HepG2 (cell line): Measurements from ENCODE around the gene SAMD14. TPM values are rescaled to one million over a fixed set of nuclear protein-coding genes. Genes with fewer than 3 reads are reported as not detected.

ENCODE experiments used
- ASH2L ChIP-seq: fragments of 300-600, 200-600 bp; sonication (generic); IDR thresholded peaks from 2 replicates; pipeline ENCODE4 v1.7.0; 2017; ENCODE audit warnings: low read depth, mild to moderate bottlenecking, moderate library complexity, mixed read lengths, low read length; ENCODE audit not compliant: insufficient read length
- HCFC1 ChIP-seq: fragments of 150-350 bp; IDR thresholded peaks from 2 replicates; pipeline ENCODE4 v1.6.1; 2014; ENCODE audit warnings: low read depth, low read length
- KDM5A ChIP-seq: fragments of 200-600 bp; sonication (generic); IDR thresholded peaks from 2 replicates; pipeline ENCODE4 v1.7.0; 2018; ENCODE audit warnings: antibody characterized with exemption, mild to moderate bottlenecking, low read length, borderline replicate concordance
- KDM5B ChIP-seq: sonication (generic); formaldehyde crosslinking; IDR thresholded peaks from 2 replicates; pipeline ENCODE4 v1.4.0; 2020; ENCODE audit warnings: missing genetic modification reagents, mild to moderate bottlenecking, borderline replicate concordance
- KLF13 ChIP-seq: sonication (generic); formaldehyde crosslinking; IDR thresholded peaks from 2 replicates; pipeline ENCODE4 v1.4.0; 2020; ENCODE audit warnings: mild to moderate bottlenecking, missing genetic modification reagents
- NFE2 ChIP-seq: sonication (generic); formaldehyde crosslinking; IDR thresholded peaks from 2 replicates; pipeline ENCODE4 v1.4.0; 2020; ENCODE audit warnings: missing genetic modification reagents
- RBM22 ChIP-seq: fragments of 200-400 bp; formaldehyde crosslinking; optimal IDR thresholded peaks from 2 replicates; pipeline ENCODE3; 2017; ENCODE audit warnings: mild to moderate bottlenecking, low read length, moderate library complexity
- ZNF20 ChIP-seq: sonication (generic); formaldehyde crosslinking; IDR thresholded peaks from 2 replicates; pipeline ENCODE4 v1.4.0; 2020; ENCODE audit warnings: mild to moderate bottlenecking, moderate library complexity, missing genetic modification reagents
- ZNF33A ChIP-seq: sonication (generic); formaldehyde crosslinking; IDR thresholded peaks from 2 replicates; pipeline ENCODE4 v1.5.1; 2020; ENCODE audit warnings: missing genetic modification reagents, mild to moderate bottlenecking, moderate library complexity, borderline replicate concordance
- ZNF709 ChIP-seq: sonication (generic); formaldehyde crosslinking; IDR thresholded peaks from 2 replicates; pipeline ENCODE4 v1.5.0; 2020; ENCODE audit warnings: mild to moderate bottlenecking, missing genetic modification reagents
- ZSCAN30 ChIP-seq: sonication (generic); formaldehyde crosslinking; IDR thresholded peaks from 2 replicates; pipeline ENCODE4 v1.5.0; 2020; ENCODE audit warnings: mild to moderate bottlenecking, missing genetic modification reagents
- polyA plus RNA-seq, 8 experiments: library from polyadenylated mRNA; depleted of rRNA in 3 of 8; stranded (reverse) in 7 of 8; unstranded in 1 of 8; fragments of >200 nt; fragmentation: Illumina TruSeq in 4 of 8; extraction: Trizol in 4 of 8; gene quantifications; 2 replicates each; pipeline versions ENCODE4 v1.2.1 to v1.2.3, GENCODE V29; 2011 to 2016; ENCODE audit warnings: low read depth in 4 of 8, missing spikeins in 1 of 8, mixed read lengths in 1 of 8; ENCODE audit not compliant: insufficient read depth in 1 of 8
- total RNA-seq, 5 experiments: library from RNA; depleted of rRNA; stranded (reverse); fragments of >200 nt; fragmentation: Illumina TruSeq; extraction: Trizol; gene quantifications; 2 replicates each; pipeline ENCODE4 v1.2.3, GENCODE V29; 2016; ENCODE audit warnings: low read depth in 1 of 5
- TF ChIP-seq, protein P1 (sequence below): sonication (generic); formaldehyde crosslinking; IDR thresholded peaks from 2 replicates; pipeline ENCODE4 v1.8.1; 2023; ENCODE audit warnings: mild to moderate bottlenecking, missing genetic modification reagents
- TF ChIP-seq, protein P2 (sequence below): conservative IDR thresholded peaks from 2 replicates; pipeline ENCODE4 v1.6.1; 2018; ENCODE audit warnings: missing genetic modification reagents
- TF ChIP-seq, protein P3 (sequence below): sonication (generic); formaldehyde crosslinking; IDR thresholded peaks from 2 replicates; pipeline ENCODE4 v1.4.0; 2020; ENCODE audit warnings: mild to moderate bottlenecking, missing genetic modification reagents
- TF ChIP-seq, protein P4 (sequence below): sonication (generic); formaldehyde crosslinking; IDR thresholded peaks from 2 replicates; pipeline ENCODE4 v1.4.0; 2020; ENCODE audit warnings: missing genetic modification reagents
- TF ChIP-seq, protein P5 (sequence below): sonication (generic); formaldehyde crosslinking; conservative IDR thresholded peaks from 2 replicates; pipeline ENCODE4 v1.8.0; 2022; ENCODE audit warnings: mild to moderate bottlenecking, moderate library complexity, missing genetic modification reagents

SAMD14 gene
- total and polyA plus RNA-seq, 2 of the 13 experiments (the other 11 are each of a cell fraction or from before 2014, with no cell fraction given) = 0.07 to 0.22 TPM

DNA sequence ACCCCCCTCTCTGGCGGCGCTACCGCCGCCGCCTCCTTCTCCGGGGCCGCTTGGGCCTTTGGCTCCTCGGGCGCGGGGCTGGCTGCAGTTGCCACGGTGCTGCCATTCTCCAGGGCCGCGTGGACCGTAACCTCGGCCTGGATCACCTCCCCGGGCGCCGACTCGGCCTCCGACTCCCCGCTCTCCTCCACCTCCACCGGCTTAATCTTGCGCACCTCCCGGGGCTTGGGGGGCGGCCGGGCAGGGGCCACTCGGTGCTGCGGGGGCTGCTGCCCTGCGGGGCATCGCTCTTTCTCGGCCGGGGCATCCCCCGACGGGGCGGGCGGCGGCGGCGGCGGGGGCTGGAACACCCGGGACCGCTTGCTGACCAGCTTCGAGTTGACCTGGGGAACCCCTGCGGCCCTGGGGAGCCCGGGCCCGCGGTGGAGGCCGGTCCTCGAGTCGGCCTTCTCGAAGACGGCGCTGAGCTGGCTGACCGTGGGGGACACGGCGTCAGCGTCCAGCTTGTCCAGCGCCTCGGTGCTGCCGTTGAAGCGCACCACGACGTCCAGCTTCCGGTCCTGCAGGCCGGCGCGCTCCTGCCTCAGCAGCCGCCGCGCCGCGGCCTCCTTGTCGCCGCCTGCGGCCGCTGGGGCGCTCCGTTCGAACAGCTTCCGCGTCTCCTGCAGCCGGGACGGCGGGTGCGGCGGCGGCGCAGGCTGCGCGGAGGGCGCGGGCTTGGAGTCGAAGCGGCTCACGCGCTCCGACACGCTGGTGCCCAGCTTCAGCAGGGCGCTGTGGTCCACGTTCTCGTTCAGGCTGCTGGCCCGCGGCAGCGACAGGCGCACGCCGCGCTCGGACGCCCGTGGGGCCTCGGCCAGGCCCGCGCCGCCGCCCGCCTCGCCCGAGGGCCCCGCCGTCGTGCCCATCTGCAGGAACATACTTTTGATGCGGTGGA is 19.7 kb upstream of the SAMD14 start (continued):
- TF ChIP-seq, protein P1, sequence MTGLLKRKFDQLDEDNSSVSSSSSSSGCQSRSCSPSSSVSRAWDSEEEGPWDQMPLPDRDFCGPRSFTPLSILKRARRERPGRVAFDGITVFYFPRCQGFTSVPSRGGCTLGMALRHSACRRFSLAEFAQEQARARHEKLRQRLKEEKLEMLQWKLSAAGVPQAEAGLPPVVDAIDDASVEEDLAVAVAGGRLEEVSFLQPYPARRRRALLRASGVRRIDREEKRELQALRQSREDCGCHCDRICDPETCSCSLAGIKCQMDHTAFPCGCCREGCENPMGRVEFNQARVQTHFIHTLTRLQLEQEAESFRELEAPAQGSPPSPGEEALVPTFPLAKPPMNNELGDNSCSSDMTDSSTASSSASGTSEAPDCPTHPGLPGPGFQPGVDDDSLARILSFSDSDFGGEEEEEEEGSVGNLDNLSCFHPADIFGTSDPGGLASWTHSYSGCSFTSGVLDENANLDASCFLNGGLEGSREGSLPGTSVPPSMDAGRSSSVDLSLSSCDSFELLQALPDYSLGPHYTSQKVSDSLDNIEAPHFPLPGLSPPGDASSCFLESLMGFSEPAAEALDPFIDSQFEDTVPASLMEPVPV (CRISPR knock-in tag) = no peak; the same call in 1 of the 2 replicates
- TF ChIP-seq, protein P2, sequence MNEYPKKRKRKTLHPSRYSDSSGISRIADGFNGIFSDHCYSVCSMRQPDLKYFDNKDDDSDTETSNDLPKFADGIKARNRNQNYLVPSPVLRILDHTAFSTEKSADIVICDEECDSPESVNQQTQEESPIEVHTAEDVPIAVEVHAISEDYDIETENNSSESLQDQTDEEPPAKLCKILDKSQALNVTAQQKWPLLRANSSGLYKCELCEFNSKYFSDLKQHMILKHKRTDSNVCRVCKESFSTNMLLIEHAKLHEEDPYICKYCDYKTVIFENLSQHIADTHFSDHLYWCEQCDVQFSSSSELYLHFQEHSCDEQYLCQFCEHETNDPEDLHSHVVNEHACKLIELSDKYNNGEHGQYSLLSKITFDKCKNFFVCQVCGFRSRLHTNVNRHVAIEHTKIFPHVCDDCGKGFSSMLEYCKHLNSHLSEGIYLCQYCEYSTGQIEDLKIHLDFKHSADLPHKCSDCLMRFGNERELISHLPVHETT (CRISPR knock-in tag) = peak; percentile 54; the same call in 1 of the 2 replicates
- TF ChIP-seq, protein P3, sequence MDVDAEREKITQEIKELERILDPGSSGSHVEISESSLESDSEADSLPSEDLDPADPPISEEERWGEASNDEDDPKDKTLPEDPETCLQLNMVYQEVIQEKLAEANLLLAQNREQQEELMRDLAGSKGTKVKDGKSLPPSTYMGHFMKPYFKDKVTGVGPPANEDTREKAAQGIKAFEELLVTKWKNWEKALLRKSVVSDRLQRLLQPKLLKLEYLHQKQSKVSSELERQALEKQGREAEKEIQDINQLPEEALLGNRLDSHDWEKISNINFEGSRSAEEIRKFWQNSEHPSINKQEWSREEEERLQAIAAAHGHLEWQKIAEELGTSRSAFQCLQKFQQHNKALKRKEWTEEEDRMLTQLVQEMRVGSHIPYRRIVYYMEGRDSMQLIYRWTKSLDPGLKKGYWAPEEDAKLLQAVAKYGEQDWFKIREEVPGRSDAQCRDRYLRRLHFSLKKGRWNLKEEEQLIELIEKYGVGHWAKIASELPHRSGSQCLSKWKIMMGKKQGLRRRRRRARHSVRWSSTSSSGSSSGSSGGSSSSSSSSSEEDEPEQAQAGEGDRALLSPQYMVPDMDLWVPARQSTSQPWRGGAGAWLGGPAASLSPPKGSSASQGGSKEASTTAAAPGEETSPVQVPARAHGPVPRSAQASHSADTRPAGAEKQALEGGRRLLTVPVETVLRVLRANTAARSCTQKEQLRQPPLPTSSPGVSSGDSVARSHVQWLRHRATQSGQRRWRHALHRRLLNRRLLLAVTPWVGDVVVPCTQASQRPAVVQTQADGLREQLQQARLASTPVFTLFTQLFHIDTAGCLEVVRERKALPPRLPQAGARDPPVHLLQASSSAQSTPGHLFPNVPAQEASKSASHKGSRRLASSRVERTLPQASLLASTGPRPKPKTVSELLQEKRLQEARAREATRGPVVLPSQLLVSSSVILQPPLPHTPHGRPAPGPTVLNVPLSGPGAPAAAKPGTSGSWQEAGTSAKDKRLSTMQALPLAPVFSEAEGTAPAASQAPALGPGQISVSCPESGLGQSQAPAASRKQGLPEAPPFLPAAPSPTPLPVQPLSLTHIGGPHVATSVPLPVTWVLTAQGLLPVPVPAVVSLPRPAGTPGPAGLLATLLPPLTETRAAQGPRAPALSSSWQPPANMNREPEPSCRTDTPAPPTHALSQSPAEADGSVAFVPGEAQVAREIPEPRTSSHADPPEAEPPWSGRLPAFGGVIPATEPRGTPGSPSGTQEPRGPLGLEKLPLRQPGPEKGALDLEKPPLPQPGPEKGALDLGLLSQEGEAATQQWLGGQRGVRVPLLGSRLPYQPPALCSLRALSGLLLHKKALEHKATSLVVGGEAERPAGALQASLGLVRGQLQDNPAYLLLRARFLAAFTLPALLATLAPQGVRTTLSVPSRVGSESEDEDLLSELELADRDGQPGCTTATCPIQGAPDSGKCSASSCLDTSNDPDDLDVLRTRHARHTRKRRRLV (CRISPR knock-in tag) = no peak
- TF ChIP-seq KDM5B (CRISPR knock-in tag) (peak; percentile 80; the same call in 1 of the 2 replicates), KLF13 (no peak), ZSCAN30 (CRISPR knock-in tag) (no peak), ZNF709 (CRISPR knock-in tag) (no peak; the same call in 1 of the 2 replicates), KDM5A (no peak), ZNF20 (CRISPR knock-in tag) (no peak), ASH2L (no peak), RBM22 (no peak), ZNF33A (no peak), NFE2 (no peak), HCFC1 (no peak)
- TF ChIP-seq, protein P4, sequence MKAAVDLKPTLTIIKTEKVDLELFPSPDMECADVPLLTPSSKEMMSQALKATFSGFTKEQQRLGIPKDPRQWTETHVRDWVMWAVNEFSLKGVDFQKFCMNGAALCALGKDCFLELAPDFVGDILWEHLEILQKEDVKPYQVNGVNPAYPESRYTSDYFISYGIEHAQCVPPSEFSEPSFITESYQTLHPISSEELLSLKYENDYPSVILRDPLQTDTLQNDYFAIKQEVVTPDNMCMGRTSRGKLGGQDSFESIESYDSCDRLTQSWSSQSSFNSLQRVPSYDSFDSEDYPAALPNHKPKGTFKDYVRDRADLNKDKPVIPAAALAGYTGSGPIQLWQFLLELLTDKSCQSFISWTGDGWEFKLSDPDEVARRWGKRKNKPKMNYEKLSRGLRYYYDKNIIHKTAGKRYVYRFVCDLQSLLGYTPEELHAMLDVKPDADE = peak; percentile 53; the same call in 1 of the 2 replicates
- TF ChIP-seq, protein P5, sequence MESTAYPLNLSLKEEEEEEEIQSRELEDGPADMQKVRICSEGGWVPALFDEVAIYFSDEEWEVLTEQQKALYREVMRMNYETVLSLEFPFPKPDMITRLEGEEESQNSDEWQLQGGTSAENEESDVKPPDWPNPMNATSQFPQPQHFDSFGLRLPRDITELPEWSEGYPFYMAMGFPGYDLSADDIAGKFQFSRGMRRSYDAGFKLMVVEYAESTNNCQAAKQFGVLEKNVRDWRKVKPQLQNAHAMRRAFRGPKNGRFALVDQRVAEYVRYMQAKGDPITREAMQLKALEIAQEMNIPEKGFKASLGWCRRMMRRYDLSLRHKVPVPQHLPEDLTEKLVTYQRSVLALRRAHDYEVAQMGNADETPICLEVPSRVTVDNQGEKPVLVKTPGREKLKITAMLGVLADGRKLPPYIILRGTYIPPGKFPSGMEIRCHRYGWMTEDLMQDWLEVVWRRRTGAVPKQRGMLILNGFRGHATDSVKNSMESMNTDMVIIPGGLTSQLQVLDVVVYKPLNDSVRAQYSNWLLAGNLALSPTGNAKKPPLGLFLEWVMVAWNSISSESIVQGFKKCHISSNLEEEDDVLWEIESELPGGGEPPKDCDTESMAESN (CRISPR knock-in tag) = no peak
